A204.1 (cell line): ENCODE results near the gene ACAT2.
A peak's percentile ranks its signal among the peaks of the same experiment; 100 is the strongest.
"Not testable (repeated sequence)": the region's sequence is repeated elsewhere in the genome, so short reads cannot be mapped to it uniquely, and the experiment has no call there.

ENCODE experiments used
- FAIRE-seq: peaks from 2 replicates; lab custom pipeline; 2012; peaks lifted over from hg19 to GRCh38; lab: Jason Lieb, UNC

Gene ACAT2

DNA sequence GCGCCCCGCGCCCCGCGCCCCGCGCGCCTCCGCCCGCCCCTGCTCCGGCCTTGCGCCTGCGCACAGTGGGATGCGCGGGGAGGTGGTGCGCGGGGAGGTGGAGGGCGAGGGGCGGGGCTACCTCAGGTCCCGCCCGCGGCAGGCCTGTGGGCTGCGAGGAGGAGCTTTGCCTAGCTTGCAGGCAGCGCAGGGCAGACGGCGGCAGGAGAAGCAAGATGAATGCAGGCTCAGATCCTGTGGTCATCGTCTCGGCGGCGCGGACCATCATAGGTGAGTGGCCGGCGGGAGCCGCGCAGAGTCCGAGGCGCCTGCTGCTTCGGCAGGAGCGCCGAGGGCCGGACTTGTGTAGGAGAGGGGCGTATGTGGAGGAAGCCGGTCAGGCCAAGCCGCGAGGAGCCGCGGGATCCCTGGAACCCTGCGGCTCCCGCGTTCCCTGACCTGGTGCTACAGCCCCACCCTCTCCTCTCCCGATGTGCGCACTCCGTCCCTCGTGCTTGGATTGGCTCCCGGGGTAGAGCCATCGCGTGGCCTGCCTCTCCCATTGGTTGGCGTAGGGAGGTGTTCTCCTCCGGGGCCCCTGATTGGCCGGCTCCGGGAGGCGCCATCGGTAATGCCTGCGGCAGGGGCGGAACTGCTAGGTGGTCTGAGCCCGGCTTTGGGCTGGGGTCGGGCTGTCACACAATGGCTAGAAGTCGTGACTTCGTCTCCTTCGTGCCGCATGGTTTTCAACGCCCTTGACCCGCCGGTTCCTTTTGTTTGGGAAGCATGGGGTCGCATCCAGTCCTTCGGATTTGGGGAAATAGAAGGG lies at the start of gene ACAT2:
TSS of gene ACAT2 (plus strand) at position 173 of the 808 bp plus-strand sequence. CDS start at position 216, 43 bp downstream.
- no peak for FAIRE-seq

DNA sequence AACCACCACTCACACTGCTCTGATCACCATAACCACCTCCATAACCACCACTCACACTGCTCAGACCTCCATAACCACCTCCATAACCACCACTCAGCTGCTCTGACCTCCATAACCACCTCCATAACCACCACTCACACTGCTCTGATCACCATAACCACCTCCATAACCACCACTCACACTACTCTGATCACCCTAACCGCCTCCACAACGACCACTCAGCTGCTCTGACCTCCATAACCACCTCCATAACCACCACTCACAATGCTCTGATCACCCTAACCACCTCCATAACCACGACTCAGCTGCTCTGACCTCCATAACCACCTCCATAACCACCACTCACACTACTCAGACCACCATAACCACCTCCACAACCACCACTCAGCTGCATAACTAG lies 49.5 kb upstream of the ACAT2 start:
- FAIRE-seq = not testable (repeated sequence)

DNA sequence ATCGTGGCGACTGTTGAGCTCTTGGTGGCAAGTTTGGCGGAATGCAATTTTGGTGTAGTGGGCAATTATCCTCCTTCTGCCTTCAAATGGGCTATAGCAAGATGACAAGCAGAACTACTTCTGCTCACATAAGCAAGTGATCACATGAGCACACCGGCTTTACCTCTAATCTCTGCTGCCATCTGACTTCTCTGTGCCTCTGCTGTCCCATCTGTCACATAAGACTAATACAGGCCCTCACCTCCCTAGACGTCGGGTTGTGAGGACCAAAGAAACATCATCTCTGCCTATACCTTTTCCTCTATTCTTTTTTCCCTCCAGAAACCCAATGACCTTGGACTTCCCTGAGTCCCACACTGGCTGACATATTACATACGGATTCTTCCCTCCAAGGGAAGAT lies 47.9 kb upstream of the ACAT2 start:
- FAIRE-seq = no peak

DNA sequence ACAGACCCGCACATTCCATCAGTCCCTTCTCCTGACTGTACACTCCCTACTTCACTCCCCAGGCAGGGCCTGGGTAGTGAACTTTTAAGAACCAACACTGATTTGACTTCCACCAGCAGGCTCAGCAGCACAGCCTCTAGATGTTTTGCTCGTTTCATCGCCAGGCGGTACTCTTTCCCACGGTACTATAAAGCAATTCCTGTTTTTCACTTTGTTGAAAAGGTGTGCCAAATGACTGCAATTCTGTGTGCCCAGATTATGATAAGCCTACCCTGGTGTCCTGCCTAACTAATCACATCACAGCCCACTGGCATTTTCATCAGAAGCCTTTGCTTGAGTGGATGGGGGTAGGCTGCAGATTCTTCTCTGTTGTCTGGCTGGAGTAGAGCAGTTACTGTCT lies 47.4 kb upstream of the ACAT2 start:
- no peak for FAIRE-seq

DNA sequence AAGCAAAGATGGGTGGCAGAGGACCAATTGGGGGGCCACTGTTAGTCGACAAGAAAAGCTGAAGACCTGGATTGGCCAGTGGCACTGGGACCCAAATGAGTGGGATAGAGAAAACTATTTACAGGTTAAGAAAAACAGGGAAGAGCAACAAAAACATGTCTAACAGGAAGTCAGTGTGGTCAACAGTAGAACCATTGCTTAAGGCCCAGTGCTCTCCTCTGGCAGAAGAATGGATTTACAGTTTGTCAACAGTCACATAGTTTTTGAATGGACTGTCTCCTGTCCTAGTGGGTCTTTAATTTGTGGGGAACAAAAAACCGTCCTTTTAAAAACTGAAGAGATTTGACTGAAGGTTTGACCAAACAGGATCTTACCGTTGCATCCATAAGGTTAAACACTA lies 46.7 kb upstream of the ACAT2 start:
- no peak for FAIRE-seq

DNA sequence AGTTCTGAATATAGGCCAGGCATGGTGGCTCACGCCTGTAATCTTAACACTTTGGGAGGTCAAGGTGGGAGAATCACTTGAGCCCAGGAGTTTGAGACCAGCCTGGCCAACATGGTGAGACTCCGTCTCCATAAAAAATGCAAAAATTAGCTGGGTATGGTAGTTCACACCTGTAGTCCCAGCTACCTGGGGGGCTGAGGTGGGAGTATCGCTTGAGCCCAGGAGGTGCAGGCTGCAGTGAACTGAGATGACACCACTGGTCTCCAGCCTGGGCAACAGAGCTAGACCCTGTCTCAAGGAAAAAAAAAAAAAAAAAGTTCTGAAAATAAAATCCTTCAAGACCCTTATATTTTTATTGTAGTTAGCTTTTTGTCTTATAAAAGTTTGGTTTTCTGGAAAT lies 46.2 kb upstream of the ACAT2 start:
- no peak for FAIRE-seq

DNA sequence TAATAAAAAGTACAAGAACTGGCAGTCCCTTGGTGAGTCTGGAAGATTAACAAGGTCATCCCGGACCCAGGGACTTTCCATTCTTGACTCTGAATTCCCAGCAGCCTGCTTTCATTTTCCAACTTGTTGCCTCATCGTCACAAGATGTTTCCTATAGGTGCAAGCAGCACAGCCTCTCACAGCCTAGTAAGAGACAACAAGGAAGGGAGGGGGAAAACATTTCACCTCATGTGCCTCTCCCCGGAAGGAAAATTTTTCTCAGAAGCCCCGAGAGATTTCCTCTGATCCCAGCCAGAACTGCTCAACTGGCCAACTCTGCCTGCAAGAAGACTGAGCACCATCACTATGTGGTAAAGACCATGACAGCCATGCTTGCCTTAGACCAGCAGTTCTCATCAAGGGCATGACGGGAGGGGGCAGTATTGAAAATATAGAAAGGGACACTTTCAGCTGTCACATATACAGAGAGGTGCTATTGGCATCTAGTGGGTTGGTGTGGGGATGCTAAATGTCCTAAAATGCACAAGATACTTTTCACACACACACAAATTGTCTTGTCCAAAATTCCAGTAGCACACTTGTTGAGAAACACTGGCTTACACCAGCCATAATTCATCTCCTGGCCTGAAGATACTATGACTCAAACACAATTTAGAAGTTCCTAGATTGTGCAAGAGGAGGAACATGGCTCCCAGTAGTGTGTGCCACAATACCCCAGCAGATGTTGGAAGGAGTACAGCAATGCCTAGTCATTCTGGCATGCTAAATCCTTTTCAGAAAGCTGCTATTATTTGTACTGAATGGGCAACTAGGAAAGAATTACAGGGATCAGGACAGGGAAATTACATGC lies 45.4 kb upstream of the ACAT2 start:
- no peak for FAIRE-seq

DNA sequence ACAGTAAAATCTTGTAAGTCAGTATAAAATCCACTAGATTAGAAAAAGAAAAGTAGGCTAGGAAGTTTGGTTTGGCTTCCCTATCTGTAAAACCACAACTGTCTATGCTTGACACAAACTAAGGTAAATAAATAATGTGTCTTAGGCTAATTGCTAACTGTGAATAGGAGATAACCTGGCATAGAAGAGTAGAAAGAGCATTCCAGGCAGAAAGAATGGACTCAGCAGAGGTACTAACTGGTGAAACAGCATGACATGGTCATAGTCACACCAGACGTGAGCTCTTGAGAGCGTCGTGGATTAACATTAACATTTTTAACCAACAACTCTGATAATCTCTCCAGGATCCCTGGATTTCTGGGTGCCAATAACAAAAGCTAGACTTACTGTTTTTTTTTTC lies 43.2 kb upstream of the ACAT2 start:
- no peak for FAIRE-seq

DNA sequence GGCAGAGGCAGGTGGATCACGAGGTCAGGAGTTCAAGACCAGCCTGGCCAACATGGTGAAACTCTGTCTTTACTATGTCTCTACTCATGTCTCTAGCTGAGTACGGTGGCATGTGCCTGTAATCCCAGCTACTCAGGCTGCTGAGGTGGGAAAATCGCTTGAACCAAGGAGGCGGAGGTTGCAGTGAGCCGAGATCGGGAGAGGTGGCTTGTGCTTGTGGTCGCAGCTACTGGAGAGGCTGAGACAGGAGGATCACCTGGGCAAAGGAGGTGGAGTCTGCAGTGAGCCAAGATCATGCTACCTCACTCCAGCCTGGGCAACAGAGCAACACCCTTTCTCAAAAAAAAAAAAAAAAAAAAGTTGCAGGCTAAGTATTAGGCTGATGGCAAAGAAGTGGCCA lies 42.6 kb upstream of the ACAT2 start:
- no peak for FAIRE-seq

DNA sequence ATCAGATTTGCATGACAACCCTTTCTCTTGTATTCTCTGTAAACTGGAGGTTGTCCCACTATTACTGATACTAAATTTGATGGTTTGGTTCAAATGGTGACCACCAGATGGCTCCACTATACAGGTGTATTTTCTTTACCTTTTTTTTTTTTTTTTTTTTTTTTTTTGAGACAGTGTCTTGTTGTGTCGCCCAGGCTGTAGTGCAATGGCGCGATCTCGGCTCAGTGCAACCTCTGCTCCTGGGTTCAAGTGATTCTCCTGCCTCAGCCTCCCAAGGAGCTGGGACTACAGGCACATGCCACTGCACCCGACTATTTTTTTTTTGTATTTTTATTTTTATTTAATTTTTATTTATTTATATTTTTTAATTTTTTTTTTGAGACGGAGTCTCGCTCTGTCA lies 41.1 kb upstream of the ACAT2 start:
- FAIRE-seq = no peak

DNA sequence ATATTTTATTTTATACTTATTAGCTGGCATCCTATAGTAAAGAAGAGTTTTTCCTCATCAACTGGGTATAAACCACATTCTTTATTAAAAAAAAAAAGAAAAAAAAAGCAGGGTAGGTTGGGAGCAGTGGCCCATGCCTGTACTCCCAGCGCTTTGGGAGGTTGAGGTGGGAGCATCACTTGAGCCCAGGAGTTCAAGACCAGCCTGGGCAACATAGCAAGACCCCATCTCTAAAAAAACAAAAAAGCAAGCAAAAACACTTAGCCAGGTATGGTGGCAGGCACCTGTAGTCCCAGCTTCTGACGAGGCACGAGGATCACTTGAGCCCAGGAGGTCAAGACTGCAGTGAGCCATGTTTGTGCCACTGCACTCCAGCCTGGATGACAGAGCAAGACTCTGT lies 39.9 kb upstream of the ACAT2 start:
- not testable (repeated sequence) for FAIRE-seq

DNA sequence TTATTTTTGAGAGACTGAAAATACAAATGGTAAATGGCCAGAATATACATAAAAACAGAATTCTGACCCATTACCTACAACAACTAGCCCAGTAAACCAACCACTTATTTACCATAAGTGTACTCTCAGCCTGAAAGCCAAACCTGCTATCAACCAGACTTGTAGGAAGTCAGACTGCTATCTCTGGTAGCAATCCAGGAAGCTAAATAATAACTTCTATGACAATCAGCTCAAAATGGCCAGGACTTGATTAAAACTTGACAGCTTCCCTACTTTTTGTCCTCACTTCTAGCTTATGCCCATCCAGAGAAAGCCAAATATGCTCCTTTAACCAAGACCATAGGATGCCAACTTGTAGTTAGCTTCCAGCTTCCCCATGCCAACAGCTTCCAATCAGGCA lies 39.2 kb upstream of the ACAT2 start:
- no peak for FAIRE-seq

DNA sequence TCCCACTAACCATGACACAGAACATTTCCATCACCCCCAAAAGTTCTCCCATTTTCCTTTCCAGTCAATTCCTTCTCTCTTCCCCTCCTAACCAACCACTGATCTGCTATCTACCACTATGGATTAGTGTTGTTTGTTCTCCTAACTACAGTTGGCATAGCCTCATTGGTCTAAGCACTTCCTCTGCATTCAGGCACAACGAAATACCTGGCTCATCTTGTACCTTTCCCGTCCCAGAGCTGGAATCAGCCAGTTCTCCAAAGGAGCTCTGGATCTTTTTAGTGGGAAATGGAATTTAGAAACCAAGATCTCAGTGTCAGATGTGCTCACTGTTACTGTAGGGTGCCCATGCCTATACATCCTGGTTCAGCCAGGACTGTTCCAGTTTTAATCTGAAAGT lies 38.6 kb upstream of the ACAT2 start:
- no peak for FAIRE-seq

DNA sequence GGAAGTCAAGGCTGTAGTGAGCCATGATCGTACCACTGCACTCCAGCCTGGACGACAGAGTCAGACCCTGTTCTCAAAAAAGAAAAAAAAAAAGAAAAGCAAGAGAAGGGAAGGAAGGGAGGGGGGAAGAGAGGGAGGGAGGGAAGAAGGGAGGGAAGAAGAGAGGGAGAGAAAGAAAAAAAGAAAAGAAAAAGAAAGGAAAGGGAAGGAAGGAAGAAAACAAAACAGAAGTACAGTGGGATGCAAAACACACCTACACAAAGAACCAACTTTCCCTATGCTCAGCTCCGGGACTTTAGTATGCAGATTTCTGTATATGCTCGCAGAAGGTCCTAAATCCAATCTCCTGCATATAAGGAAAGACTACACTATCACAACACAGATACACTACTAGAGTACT lies 37.1 kb upstream of the ACAT2 start:
- no peak for FAIRE-seq

DNA sequence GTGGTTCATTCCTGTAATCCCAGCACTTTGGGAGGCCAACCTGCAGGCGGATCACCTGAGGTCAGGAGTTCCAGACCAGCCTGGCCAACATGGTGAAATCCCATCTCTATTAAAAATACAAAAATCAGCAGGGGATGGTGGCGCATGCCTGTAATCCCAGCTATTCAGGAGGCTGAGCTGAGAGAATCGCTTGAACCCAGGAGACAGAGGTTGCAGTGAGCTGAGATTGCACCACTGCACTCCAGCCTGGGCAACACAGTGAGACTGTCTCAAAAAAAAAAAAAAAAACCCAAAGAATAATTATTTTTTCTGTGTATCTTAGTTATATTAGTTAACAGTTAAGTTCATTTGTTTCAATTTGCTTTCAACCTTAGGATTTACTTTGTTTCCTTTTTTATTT lies 36.6 kb upstream of the ACAT2 start:
- not testable (repeated sequence) for FAIRE-seq

DNA sequence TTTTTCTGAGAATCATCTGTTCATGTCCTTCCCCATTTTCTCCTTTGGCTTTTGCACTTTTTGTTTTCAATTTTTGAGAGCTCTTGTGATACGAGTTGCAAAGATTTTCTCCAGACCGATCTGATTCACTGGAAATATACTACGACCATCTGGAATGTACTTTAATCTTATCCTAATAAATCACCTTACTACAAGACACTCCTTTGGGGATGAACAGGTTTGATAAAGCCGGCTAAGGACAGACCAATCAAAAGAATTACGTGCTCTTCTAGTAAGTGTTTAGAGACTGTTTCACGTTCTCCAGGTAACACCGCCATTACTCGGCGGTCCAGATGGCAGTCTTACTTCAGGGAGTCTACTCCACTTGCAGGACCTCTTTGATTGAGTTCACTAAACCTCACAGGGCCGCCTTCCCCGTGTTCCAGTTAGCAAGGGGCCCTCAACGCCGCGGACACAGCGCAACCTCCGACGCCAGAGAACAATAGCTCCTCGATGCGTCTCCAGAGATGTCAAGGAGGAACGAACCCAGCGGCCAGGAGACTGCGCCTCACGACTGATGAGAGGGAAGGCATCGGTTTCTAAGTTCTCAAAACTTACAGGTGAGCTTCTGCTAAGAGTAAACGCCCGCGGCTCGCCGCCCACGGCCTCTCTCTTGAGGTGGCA lies 35.5 kb upstream of the ACAT2 start:
- FAIRE-seq = no peak

DNA sequence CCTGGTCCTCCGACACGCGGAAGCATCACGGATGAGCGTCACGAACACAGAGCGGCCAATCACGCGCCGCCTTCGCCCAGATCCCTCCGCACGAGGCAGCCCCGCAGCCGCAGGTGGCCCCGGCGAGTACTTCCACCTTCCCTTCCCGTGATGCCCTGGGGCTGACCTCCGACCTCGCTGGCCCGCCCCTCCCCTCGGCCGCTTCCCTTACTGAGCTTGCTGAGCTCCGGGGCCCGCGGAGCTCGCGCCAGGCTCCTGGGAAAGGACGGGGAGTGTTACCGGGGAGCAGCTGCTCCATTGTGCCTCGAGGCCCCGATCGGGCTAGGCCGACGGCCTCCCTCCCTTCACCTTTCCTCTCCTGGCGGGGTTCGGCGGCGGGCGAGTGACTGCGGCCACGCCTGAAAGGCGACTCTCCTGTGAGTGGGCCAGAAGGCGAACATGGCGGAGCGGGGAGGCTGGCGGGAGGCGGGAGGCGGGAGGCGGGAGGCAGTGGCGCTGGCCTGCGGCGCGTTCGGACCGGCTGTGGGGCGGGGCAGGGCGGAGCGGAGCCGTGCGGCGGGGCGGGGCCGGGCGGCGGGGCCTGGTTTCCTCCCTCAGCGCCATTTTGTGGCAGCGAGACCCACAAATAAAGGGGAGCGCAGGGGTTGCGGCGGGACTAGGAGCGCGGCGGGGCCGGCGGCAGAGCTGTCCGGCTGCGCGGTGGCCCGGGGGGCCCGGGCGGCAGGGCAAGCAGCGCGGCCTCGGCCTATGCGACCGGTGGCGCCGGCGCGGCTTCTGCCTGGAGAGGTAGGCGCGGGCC lies 34.7 kb upstream of the ACAT2 start, which contains the start of gene WTAP:
TSS of gene WTAP (plus strand) at position 589 of the 799 bp plus-strand sequence. CDS start 8,760 bp downstream, outside the sequence.
- peak; percentile 54 for FAIRE-seq

DNA sequence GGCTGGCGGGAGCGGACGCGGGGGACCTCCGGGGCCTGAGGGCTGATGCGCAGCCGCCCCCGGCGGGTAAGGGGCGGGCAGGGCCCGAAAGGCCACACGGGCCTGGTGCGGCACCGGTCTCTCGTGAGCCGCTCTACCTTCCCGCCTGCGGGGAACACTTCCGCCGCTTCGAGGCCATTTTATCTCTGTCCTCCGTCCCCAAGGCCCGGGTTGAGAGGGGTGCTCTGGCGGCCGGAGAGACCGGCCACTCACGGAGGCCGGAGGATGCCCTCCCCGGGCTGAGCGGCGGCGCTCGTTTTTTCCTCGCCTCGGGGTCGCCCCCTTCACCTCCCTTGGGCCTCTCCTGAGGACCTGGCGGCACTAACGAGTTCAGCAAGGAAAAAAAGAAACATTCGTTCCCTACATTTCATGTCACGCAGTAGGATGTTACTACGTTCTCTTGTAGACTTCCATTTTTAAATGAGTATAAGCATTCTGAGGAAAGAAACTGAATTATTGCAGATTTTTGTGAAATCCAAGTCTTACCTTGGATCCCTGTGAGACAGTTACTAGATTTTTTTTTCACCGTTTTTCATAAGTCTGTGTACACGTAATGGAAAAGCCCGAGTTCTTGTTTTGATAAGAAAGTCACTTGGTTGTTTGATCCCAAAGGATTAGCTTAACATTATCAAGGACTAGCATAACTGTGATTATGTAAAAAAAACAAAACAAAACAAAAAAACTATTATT lies 34.0 kb upstream of the ACAT2 start:
- FAIRE-seq = no peak

DNA sequence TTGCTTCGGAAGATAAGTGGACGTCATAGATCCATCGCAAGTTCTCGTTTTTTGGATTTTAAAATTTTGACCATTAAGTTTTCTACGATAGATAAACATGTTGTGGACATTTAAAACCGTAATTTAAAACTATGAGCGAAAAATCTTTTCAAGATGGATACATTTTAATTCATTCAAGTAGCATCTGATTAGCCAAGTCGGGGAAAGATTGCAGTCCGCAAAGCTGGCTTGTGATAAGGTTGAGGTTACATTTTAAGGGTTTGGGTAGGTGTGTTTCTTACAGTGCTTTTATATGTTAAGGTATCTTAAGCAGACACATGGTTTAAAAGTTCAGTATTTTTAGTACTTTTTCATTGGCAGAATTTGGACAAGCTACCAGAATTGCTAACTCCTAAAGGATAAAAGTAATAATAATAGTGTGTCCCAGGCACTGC lies 33.3 kb upstream of the ACAT2 start:
- FAIRE-seq = no peak

DNA sequence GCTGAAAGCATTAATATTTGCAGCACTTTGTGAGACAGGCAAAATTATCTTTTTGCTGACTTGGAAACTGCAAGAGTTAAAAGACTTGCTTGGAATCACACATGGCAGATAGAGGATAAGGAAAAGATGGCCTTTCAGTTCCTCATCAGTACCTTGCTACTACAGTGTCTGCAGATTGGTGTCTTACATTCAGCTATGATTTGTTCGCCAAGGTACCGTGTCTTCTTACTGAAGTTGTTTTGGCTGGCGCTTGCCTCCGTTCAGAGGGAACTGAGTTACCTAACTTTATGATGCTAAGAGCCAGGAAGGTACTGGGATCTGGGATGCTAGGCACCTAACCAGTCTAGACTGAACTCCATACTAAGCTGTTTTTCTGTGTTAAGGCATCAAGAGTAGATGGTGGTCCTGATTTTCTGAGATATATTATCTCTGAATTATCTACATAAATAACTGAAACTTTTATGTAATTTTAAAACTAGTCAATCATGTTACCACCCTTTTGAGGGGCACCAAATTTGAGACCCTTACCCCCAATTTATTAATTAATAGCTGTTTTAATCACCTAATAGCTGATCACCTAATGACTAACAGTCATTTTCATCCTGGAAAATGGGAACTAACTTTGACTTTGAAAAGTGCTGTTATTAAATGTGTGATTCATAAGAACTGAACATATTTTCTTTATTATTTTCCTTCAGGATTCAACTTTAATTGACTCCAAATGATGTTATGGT lies 32.1 kb upstream of the ACAT2 start:
- FAIRE-seq = peak; percentile 3

DNA sequence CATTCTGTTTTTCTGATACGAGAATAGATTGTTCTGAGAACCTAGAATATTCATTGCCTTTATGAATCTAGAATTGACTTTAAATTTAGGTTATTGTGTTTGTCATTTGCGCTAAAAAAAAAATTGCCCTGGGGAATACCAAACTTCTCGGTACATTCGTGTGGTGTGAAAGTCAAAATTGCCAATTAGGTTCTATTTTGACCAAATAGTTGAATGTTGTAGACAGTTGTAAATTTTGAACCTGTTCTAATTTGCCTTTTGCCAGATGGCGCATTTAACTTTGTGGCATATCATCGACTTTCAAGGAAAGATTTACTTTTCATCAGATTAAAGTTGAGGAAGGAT lies 31.5 kb upstream of the ACAT2 start:
- FAIRE-seq = no peak
